ENCODE results near the gene ENOX1. TPM values are rescaled to one million over a fixed set of nuclear protein-coding genes. Genes with fewer than 3 reads are reported as not detected.

Gene ENOX1
- total RNA-seq, 1 experiment from 2014 or later = not detected

- in situ Hi-C loops (cut with HindIII; ENCODE audit: low pct_unique_long_range_greater_than_20kb, low sequenced_read_pairs) = no loop called here
- DNase-seq (ENCODE audit: low read depth) = no peak
These were observed 242.8 kb downstream of the ENOX1 start for GRCh38 chr13:43544011-43544410.

GRCh38 chr13:43543331-43543730 lies 243.4 kb downstream of the ENOX1 start:
- in situ Hi-C loops (cut with HindIII; ENCODE audit: low pct_unique_long_range_greater_than_20kb, low sequenced_read_pairs) = no loop called here
- DNase-seq (ENCODE audit: low read depth) = no peak

- in situ Hi-C loops (cut with HindIII; ENCODE audit: low pct_unique_long_range_greater_than_20kb, low sequenced_read_pairs) = no loop called here
These were observed 249.6 kb downstream of the ENOX1 start for GRCh38 chr13:43537124-43537523.

DNA sequence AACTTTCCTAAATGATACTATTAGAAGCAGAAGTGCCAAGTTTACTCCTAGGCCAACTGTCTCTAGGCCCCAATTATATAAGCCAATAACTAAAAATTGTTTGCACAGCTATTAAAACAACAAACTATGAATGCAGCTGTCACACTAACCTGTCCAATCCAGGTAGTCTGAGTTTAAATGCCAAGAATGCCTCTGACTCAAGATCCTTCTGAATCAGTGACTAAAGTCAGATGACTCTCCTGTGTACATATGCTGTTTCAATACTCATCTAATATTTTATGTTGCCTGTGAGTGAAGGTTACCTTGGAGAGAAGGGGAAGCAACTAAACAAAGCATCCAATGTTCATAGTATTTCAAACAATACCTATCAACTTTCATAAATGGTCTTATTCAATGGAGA lies 257.0 kb downstream of the ENOX1 start:
- in situ Hi-C loops (cut with HindIII; ENCODE audit: low pct_unique_long_range_greater_than_20kb, low sequenced_read_pairs) = no loop called here
- no peak for DNase-seq (ENCODE audit: low read depth)

More at GRCh38 chr13:43537124-43537523, 249.6 kb downstream of the ENOX1 start:
- DNase-seq (ENCODE audit: low read depth) = no peak

- DNase-seq (ENCODE audit: low read depth) = no peak
- in situ Hi-C loops (cut with HindIII; ENCODE audit: low pct_unique_long_range_greater_than_20kb, low sequenced_read_pairs) = no loop called here
These were observed 257.8 kb downstream of the ENOX1 start for GRCh38 chr13:43528992-43529391.

GRCh38 chr13:43522788-43523187 lies 264.0 kb downstream of the ENOX1 start:
- in situ Hi-C loops (cut with HindIII; ENCODE audit: low pct_unique_long_range_greater_than_20kb, low sequenced_read_pairs) = no loop called here
- no peak for DNase-seq (ENCODE audit: low read depth)

DNA sequence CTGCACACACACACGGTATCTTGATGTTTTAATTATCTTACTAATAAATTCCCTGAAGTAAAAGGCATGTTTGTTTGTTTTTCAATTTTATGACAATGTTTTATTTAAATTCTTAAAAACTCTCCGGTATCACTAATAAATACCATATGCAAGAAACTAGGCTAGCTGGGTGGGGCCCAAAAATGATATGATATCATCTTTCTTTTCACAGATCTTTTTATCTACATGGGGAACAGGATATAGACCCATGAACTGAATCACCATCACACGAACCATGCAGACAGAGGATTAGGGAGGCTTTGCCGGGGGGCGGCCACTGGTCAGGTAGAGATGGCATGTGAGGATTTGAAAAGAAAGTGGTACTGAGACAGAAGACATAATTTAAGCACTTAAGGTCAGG lies 266.4 kb downstream of the ENOX1 start:
- in situ Hi-C loops (cut with HindIII; ENCODE audit: low pct_unique_long_range_greater_than_20kb, low sequenced_read_pairs) = no loop called here
- no peak for DNase-seq (ENCODE audit: low read depth)

DNA sequence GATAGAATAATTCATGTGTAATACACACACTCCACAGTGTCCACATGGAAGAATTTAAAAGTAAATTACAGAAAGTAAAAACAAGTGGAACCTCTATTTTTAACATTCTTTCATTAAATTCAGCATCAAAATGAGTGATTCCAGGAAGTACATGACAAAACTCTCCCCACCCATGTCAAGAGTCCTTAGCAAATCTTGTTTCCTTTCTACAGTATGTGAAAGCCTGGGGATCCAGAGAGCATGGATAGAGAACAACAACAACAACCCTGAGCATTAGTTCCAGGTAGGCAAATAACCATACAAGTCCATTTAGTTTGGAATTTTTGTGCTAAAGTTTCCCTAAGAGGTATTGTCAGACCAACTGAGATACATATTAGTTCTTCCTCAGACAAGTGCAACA lies 267.9 kb downstream of the ENOX1 start:
- in situ Hi-C loops (cut with HindIII; ENCODE audit: low pct_unique_long_range_greater_than_20kb, low sequenced_read_pairs) = no loop called here
- no peak for DNase-seq (ENCODE audit: low read depth)

GRCh38 chr13:43516401-43516833 lies 270.4 kb downstream of the ENOX1 start:
- in situ Hi-C loops (cut with HindIII; ENCODE audit: low pct_unique_long_range_greater_than_20kb, low sequenced_read_pairs) = no loop called here
- no peak for DNase-seq (ENCODE audit: low read depth)

DNA sequence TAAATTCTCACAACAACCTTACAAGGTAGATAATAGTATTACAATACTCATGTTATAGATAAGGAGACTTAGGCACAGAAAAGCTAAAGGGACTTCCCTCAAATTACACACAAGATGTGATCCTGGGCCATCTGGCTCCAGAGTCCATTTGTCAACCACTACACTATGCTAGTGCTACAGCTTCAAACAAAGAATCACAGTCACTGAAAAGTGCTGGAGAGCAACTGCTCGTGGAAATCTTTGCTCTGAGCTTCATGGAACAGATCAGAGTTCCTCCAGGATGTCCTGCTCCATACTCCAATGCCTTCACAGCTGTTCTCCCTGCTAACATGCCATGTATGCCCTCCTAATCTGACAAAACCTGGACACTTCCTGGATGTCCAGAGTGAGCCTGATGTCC lies 271.2 kb downstream of the ENOX1 start:
- no peak for DNase-seq (ENCODE audit: low read depth)
- in situ Hi-C loops (cut with HindIII; ENCODE audit: low pct_unique_long_range_greater_than_20kb, low sequenced_read_pairs) = no loop called here

DNA sequence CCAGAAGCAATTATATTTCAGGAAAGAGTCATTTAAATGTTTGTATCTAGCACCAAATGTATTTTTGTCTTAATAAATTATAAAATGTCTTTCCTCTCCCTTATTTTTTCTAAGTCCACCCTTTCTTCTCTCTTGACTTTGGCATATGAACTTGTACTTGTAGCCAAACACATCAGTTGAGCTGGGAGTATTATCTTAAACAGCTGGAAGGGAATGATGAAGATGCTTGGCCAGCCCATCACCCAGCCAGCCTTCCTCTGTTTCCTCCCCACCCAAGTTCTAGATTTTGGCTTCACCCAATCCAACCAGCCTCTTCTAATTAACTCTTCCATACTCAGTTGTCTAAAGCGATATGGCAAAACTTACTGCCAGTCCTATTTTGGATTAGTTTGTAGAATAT lies 272.5 kb downstream of the ENOX1 start:
- in situ Hi-C loops (cut with HindIII; ENCODE audit: low pct_unique_long_range_greater_than_20kb, low sequenced_read_pairs) = no loop called here
- DNase-seq (ENCODE audit: low read depth) = no peak

DNA sequence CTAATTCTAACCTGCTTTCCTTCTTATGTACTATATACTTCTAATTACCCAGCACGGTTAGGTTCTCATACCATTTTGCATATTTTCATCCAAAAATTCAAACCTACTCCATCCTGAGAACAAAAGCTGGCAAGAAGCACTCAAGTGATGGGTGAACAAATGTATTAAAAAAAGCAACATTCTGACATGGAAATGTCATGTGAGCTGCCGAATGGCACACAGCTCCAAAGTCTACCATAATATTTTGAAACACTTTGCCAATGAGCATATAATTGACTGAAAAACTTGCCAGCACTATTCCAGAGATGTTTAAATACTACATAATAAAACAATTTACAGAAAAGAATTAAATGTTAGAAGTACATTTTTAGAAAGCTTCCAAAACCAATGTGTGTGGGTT lies 274.6 kb downstream of the ENOX1 start:
- no peak for DNase-seq (ENCODE audit: low read depth)
- in situ Hi-C loops (cut with HindIII; ENCODE audit: low pct_unique_long_range_greater_than_20kb, low sequenced_read_pairs) = no loop called here

- in situ Hi-C loops (cut with HindIII; ENCODE audit: low pct_unique_long_range_greater_than_20kb, low sequenced_read_pairs) = no loop called here
- no peak for DNase-seq (ENCODE audit: low read depth)
These were observed 275.5 kb downstream of the ENOX1 start for GRCh38 chr13:43510956-43511901.

- no peak for DNase-seq (ENCODE audit: low read depth)
- in situ Hi-C loops (cut with HindIII; ENCODE audit: low pct_unique_long_range_greater_than_20kb, low sequenced_read_pairs) = no loop called here
These were observed 291.0 kb downstream of the ENOX1 start for GRCh38 chr13:43495732-43496131.

- DNase-seq (ENCODE audit: low read depth) = no peak
These were observed 292.6 kb downstream of the ENOX1 start for GRCh38 chr13:43494206-43494605.

GRCh38 chr13:43493496-43494000 lies 293.2 kb downstream of the ENOX1 start:
- in situ Hi-C loops (cut with HindIII; ENCODE audit: low pct_unique_long_range_greater_than_20kb, low sequenced_read_pairs) = no loop called here

More at GRCh38 chr13:43494206-43494605, 292.6 kb downstream of the ENOX1 start:
- in situ Hi-C loops (cut with HindIII; ENCODE audit: low pct_unique_long_range_greater_than_20kb, low sequenced_read_pairs) = no loop called here

GRCh38 chr13:43492745-43493144 lies 294.0 kb downstream of the ENOX1 start:
- DNase-seq (ENCODE audit: low read depth) = no peak
- in situ Hi-C loops (cut with HindIII; ENCODE audit: low pct_unique_long_range_greater_than_20kb, low sequenced_read_pairs) = no loop called here

More at GRCh38 chr13:43493496-43494000, 293.2 kb downstream of the ENOX1 start:
- DNase-seq (ENCODE audit: low read depth) = no peak

DNA sequence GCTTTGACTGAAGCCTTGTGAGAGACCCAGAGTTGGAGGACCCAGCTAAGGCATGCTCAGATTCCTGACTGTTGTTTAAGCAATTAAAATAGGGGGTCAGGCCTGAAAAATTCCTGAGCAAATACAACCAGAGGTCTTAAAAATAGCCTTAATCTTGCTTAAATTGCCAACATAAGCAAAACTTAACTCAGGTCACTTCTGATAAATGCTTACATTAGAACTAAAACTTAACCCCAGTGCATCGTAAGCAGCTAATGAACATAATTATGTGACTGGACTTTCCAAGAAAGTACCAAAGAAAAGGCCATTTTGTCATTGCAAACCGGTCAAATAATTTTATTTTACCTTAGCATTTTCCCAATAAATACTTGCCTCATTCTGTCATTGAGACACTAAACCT lies 294.5 kb downstream of the ENOX1 start:
- no peak for DNase-seq (ENCODE audit: low read depth)
- in situ Hi-C loops (cut with HindIII; ENCODE audit: low pct_unique_long_range_greater_than_20kb, low sequenced_read_pairs) = no loop called here

- no peak for DNase-seq (ENCODE audit: low read depth)
- in situ Hi-C loops (cut with HindIII; ENCODE audit: low pct_unique_long_range_greater_than_20kb, low sequenced_read_pairs) = no loop called here
These were observed 297.5 kb downstream of the ENOX1 start for GRCh38 chr13:43489233-43489632.

DNA sequence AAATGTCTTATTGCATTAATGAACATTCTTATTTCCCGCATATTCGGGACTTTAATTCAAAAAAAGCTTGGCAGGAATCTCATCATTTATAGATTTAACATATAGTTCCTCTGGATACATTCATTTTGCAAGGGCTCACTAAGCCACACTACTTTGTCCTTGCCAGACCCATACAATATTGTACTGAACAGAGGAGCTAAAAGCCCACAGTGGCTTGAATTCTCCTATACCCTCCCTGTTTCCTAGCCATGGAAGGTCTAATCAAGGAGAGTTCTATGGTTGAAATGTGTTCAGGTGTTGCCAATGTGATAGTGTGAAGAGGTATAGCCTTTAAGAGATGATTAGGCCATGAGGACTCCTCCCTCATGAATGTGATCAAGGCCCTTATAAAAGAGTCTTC lies 298.9 kb downstream of the ENOX1 start:
- in situ Hi-C loops (cut with HindIII; ENCODE audit: low pct_unique_long_range_greater_than_20kb, low sequenced_read_pairs) = no loop called here

More for the DNA sequence above, 298.9 kb downstream of the ENOX1 start:
- no peak for DNase-seq (ENCODE audit: low read depth)
